PC-3 (cell line): ENCODE results near the gene HMGCS2.

Experiments used
- EZH2 ChIP-seq: fragments of 300-600 bp; sonication (generic); IDR thresholded peaks from one replicate; pipeline ENCODE4 v1.6.1; 2017; ENCODE audit warnings: antibody characterized with exemption, mild to moderate bottlenecking, low read length; ENCODE audit not compliant: unreplicated experiment
- TF ChIP-seq, protein P1 (sequence below): fragments of 300-600 bp; sonication (generic); conservative IDR thresholded peaks from 2 replicates; pipeline ENCODE4 v1.5.1; 2017; ENCODE audit warnings: antibody characterized with exemption, low read depth, mild to moderate bottlenecking, low read length

DNA sequence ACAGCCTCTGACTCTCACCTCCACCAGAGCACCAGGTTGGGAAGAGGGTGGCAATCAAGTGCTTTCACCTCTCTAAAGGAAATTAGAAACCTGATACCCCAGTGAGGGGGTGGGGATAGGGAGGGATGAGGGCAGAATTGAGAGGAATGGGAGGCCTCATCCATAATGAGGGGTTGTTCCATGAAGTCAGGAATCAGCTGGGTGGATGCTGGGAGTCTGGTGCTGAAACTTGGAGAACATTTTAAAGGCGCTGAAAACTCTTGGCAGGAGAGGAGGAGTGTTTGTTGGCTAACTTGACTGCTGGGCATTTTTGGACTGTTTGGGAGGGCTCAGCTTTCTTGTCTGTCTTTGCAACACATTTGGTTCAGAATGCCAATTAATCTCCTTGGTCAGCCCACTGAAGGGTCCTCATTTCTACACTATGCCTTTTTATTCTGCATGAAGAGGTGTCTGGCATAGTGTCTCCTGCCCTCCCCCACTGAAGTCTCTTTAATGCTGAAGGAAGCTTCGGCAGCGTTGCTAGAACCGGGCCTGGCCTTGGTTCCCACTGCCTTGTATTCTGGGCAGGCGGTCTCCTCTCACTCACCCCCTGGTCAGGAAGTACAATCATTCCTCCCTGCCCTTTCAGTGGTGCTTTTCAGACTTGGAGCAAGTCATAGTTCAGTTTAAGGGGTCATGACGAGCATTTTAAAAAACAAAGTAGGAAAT, 54.8 kb downstream of the HMGCS2 start:
- TF ChIP-seq, protein P1, sequence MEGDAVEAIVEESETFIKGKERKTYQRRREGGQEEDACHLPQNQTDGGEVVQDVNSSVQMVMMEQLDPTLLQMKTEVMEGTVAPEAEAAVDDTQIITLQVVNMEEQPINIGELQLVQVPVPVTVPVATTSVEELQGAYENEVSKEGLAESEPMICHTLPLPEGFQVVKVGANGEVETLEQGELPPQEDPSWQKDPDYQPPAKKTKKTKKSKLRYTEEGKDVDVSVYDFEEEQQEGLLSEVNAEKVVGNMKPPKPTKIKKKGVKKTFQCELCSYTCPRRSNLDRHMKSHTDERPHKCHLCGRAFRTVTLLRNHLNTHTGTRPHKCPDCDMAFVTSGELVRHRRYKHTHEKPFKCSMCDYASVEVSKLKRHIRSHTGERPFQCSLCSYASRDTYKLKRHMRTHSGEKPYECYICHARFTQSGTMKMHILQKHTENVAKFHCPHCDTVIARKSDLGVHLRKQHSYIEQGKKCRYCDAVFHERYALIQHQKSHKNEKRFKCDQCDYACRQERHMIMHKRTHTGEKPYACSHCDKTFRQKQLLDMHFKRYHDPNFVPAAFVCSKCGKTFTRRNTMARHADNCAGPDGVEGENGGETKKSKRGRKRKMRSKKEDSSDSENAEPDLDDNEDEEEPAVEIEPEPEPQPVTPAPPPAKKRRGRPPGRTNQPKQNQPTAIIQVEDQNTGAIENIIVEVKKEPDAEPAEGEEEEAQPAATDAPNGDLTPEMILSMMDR = no peak
- TF ChIP-seq EZH2 = no peak
